ENCODE data around the gene CHRNA7.

CHRNA7 gene

GRCh38 chr15:32121384-32121695 lies 91.0 kb downstream of the CHRNA7 start:
- Histone ChIP-seq H4K20me1 (ENCODE audit: insufficient read depth, low read length, poor library complexity, severe bottlenecking) (no peaks in the 10 kb centered on the region), H3K36me3 (ENCODE audit: insufficient read depth, low read length) (no peaks in the 10 kb centered on the region), H3K9ac (ENCODE audit: low read depth, low read length, poor library complexity, severe bottlenecking) (no peak overlapping the region), H3K79me2 (ENCODE audit: insufficient read depth, low read length) (no peaks in the 10 kb centered on the region), H3K4me1 (ENCODE audit: insufficient read depth, low read length, poor library complexity, severe bottlenecking) (no peaks in the 10 kb centered on the region), H3K4me2 (ENCODE audit: low read depth, low read length, poor library complexity, severe bottlenecking) (no peak overlapping the region), H3K27me3 (ENCODE audit: insufficient read depth, low read length, poor library complexity, severe bottlenecking) (no peaks in the 10 kb centered on the region), H3K9me2 (replicated peaks; ENCODE audit: low read depth, low read length) (no peaks in the 10 kb centered on the region), H2AFZ (ENCODE audit: low read length) (no peak overlapping the region), H3F3A (ENCODE audit: low read depth) (no peaks in the 10 kb centered on the region), H3K4me3 (ENCODE audit: low read length, poor library complexity, severe bottlenecking) (no peak overlapping the region), H3K9me3 (ENCODE audit: insufficient read depth, low read depth, low read length) (no peaks in the 10 kb centered on the region)
- no peak for TF ChIP-seq CTCF (conservative IDR thresholded peaks at IDR 0.05; ENCODE audit: low read length)
- TF ChIP-seq EZH2phosphoT487 (IDR thresholded peaks at IDR 0.05; ENCODE audit: borderline replicate concordance) = no peak

GRCh38 chr15:32122013-32122412 lies 91.7 kb downstream of the CHRNA7 start:
- no peaks in the 10 kb centered on the region for H3K27me3 ChIP-seq (ENCODE audit: insufficient read depth, low read length, poor library complexity, severe bottlenecking)
- no peak overlapping the region for H3K9ac ChIP-seq (ENCODE audit: low read depth, low read length, poor library complexity, severe bottlenecking)
- no peak overlapping the region for H3K4me2 ChIP-seq (ENCODE audit: low read depth, low read length, poor library complexity, severe bottlenecking)

DNA sequence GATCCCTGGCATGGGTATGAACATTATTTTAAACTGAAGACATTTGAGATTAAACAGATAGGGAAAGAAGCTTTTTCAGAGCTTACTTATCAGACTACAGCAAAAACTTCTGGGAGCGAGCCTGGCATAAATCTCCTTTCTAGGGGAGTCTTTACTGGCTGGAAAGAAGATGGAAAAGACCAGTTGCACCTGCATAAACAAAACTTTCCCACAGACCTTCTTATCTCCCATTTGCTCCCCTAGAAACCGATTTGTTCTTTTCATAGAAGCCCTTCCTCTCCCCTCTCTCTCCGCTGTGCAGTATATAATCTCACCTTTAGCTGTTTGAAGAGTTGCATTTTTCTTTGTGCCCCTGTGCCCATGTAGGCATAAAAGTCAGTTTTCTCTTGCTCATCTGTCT lies 93.2 kb downstream of the CHRNA7 start:
- Histone ChIP-seq H3F3A (ENCODE audit: low read depth) (no peaks in the 10 kb centered on the region), H4K20me1 (ENCODE audit: insufficient read depth, low read length, poor library complexity, severe bottlenecking) (no peaks in the 10 kb centered on the region), H3K79me2 (ENCODE audit: insufficient read depth, low read length) (no peaks in the 10 kb centered on the region), H3K36me3 (ENCODE audit: insufficient read depth, low read length) (no peaks in the 10 kb centered on the region), H3K4me2 (ENCODE audit: low read depth, low read length, poor library complexity, severe bottlenecking) (no peak overlapping the region), H3K9ac (ENCODE audit: low read depth, low read length, poor library complexity, severe bottlenecking) (no peak overlapping the region), H3K27me3 (ENCODE audit: insufficient read depth, low read length, poor library complexity, severe bottlenecking) (no peaks in the 10 kb centered on the region), H2AFZ (ENCODE audit: low read length) (no peak overlapping the region), H3K4me3 (ENCODE audit: low read length, poor library complexity, severe bottlenecking) (no peak overlapping the region), H3K9me3 (ENCODE audit: insufficient read depth, low read depth, low read length) (no peaks in the 10 kb centered on the region), H3K4me1 (ENCODE audit: insufficient read depth, low read length, poor library complexity, severe bottlenecking) (no peaks in the 10 kb centered on the region), H3K9me2 (replicated peaks; ENCODE audit: low read depth, low read length) (no peaks in the 10 kb centered on the region)
- TF ChIP-seq EZH2phosphoT487 (IDR thresholded peaks at IDR 0.05; ENCODE audit: borderline replicate concordance) (no peak), CTCF (conservative IDR thresholded peaks at IDR 0.05; ENCODE audit: low read length) (no peak)

More at GRCh38 chr15:32122013-32122412, 91.7 kb downstream of the CHRNA7 start:
- Histone ChIP-seq H3K79me2 (ENCODE audit: insufficient read depth, low read length) (no peaks in the 10 kb centered on the region), H4K20me1 (ENCODE audit: insufficient read depth, low read length, poor library complexity, severe bottlenecking) (no peaks in the 10 kb centered on the region), H3F3A (ENCODE audit: low read depth) (no peaks in the 10 kb centered on the region), H3K9me2 (replicated peaks; ENCODE audit: low read depth, low read length) (no peaks in the 10 kb centered on the region), H3K4me1 (ENCODE audit: insufficient read depth, low read length, poor library complexity, severe bottlenecking) (no peaks in the 10 kb centered on the region), H3K4me3 (ENCODE audit: low read length, poor library complexity, severe bottlenecking) (no peak overlapping the region), H2AFZ (ENCODE audit: low read length) (no peak overlapping the region), H3K9me3 (ENCODE audit: insufficient read depth, low read depth, low read length) (no peaks in the 10 kb centered on the region), H3K36me3 (ENCODE audit: insufficient read depth, low read length) (no peaks in the 10 kb centered on the region)
- TF ChIP-seq CTCF (conservative IDR thresholded peaks at IDR 0.05; ENCODE audit: low read length) = no peak
- TF ChIP-seq EZH2phosphoT487 (IDR thresholded peaks at IDR 0.05; ENCODE audit: borderline replicate concordance) = no peak
